GM21447 (cell line): ENCODE data around the gene SYNGR1.
"Not testable (repeated sequence)": the region's sequence is repeated elsewhere in the genome, so short reads cannot be mapped to it uniquely, and the experiment has no call there.

Experiments used
- ATAC-seq: cut with Tn5 transposase; IDR thresholded peaks from one replicate; pipeline ENCODE4 v1.9.1; 2021; ENCODE audit not compliant: unreplicated experiment

Gene SYNGR1

DNA sequence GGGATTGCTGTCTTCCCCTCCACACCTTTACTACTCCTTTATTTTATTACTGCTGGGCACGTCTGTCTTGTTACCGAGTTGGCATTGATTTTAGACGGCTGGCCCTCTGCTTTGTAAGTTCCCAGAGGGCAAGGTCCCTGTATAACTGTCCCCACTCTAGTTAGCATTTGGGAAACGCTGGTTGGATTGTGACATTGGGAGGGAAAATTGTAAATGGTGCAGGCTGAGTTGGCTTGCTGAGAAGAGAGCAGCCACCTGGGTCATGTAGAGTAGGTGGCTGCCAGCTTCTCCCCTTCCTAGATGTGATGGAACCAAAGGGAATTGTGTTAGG lies 51.5 kb downstream of the SYNGR1 start:
- no peak for ATAC-seq

DNA sequence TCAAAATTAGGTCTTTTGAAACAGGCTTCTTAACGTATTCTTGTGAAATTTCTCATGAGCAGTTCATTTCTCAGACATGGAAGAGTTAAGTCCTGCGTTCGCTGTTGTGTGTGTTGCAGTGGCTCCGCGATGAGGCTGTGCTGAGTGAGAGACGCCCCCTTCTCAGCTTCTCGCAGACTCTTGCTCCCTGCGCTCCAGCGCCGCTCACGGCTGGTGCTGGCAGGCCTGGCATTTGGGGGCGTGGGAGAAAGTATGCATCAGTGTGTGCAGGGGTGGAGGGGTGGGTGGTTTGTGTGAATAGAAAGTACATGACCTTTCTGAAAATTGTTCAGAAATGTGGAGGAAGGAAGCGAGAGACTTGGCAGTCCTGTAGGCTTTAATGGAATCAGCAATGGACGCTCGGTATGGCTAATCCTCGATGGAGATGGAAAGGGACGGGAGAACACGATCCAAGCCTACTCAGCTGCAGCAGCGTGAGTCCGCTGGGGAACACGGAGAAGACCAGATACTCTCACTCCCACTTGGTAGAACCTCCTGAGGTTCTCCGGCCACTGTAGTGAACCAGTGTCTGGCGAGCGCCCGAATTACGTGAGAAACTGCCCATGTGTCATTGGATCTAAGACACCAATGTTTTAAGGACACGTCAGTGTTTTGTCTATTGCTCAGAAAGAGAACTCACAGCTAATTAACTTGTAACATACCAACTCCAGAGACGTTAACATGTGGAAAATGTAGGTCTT lies 55.7 kb downstream of the SYNGR1 start:
- ATAC-seq = no peak

DNA sequence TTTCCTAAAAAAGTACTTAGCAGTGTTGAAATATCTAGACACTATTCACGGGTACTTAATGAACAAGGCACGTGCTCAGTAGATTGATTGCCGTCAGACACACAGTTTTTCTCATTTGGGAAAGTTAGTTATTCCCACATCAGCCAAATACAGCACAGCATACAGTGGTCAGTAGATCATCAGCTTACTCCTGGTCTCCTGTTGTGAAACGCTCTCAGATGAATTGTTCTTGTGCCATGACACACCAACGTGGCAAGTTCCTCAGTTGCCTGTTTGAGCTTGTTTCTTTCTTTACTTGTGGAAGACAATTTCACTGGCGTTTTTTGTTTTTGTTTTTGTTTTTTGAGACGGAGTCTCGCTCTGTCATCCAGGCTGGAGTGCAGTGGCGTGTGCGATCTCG lies 58.4 kb downstream of the SYNGR1 start:
- ATAC-seq = no peak

DNA sequence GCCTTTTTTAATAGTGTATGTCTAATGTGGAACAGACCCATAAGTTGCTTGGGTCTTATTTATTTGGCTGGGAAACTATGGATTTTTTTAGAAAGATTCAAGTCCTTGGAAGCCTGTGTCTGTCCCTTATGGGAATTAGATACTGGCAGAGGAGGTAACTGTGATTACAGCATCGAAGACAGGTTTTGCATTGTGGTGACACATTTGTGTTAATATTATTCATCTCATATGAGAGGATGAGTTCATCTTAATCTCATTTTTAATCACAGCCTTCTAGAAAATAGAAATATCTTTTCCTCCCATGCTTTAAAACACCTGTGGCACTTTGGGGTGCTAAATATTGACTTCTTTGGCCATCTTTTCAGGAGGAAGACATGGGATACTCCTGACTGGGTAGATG lies 59.0 kb downstream of the SYNGR1 start:
- no peak for ATAC-seq

DNA sequence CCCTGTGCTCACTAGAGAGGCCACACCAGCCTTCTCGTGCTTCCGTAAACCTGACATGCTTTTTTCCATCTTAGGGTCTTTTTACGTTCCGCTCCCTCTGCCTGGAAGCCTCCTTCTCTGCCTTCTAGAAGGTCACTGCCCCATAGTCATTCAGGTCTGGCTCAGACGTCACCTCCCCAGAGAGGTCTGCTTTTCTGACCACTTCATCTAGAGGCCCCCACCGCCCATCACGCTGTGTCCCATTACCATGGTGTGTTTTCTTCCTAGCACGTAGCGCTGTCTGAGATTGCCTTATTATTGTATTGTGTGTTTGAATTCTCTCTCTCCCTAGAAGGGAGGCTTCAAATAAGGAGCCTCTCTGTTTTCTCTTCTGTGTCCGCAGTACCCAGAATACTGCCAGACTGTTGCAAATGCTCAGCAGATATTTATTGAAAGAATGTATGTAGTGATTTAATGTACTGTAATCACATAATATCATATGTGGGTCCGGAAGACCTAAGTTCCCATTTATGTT lies 59.8 kb downstream of the SYNGR1 start:
- ATAC-seq = no peak

DNA sequence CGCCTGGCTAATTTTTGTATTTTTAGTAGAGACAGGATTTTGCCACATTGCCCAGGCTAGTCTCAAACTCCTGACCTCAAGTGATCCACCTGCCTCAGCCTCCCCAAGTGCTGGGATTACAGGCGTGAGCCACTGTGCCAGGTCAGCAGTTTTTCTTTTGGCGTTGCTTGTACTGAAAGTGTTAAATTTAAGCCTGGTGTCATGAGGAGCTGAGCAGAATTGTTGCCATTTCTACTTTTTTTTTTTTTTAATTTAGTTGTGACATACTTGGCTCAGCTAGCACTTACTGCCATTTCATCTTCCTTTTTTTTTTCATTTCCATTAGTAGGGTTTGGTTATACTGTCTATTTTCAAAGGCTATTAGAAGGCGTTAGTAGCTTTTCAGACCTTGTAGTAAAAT lies 60.5 kb downstream of the SYNGR1 start:
- no peak for ATAC-seq

DNA sequence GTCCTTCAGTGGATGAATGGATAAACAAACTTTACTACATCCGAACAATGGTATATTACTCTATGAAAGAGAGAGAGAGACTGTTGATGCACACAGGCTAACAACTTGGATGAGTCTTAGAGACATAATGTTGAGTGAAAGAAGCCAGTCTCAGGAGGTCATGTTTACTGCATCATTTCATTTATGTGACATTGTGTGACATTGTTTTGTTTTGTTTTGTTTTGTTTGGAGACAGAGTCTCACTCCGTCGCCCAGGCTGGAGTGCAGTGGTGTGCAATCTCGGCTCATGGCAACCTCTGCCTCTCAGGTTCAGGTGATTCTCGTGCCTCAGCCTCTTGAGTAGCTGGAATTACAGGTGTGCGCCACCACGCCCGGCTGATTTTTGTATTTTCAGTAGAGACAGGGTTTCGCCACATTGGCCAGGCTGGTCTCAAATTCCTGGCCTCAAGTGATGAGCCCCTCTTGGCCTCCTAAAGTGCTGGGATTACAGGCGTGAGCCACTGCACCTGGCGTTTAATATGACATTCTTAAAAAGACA lies 62.1 kb downstream of the SYNGR1 start:
- not testable (repeated sequence) for ATAC-seq

DNA sequence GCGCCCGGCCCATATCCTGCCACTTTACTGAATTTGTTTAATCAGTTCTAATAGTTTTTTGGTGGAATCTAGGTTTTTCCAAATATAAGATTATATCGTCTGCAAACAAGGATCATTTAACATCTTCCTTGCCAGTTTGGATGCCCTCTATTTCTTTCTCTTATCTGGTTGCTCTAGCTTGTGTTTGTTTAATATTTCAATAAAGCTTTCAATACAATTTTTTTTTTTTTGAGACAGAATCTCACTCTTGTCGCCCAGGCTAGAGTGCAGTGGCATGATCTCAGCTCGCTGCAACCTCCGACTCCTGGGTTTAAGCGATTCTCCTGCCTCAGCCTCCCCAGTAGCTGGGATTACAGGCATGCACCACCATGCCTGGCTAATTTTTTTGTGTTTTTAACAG lies 63.4 kb downstream of the SYNGR1 start:
- ATAC-seq = not testable (repeated sequence)

DNA sequence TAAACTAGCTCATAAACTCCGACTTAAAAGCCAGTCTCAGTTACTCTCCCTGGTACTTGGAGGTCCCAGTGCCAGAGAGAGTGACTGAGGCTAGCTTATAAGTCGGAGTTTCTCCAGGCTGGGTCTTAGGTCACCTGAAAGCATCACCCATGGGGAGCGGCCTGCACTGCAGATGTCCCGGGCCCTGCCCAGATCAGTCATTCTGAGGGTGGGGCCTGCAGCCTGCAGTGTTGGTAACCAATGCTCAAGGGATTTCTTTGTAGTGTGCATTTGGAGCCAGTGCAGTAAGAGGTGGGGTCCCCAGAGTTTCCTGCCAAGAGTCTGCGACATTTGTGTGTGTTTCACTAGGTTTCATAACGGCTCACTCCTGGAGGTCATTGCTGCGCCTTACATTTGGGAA lies 64.6 kb downstream of the SYNGR1 start:
- ATAC-seq = no peak

DNA sequence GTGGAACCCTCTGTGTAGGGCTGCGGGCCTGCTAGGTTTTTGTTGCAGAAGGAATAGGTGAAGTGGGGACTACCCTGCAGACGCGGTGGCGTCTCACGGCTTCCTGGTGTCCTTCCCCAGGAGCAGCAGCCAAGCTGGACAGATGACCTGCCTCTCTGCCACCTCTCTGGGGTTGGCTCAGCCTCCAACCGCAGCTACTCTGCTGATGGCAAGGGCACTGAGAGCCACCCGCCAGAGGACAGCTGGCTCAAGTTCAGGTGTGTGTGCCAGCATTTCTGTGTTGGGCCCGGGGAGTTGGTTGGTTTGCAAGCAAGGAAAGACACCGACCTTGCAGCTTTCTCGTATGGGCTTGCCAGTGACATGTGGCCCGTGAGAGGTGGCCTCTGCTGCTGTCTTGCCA lies 65.1 kb downstream of the SYNGR1 start:
- no peak for ATAC-seq

DNA sequence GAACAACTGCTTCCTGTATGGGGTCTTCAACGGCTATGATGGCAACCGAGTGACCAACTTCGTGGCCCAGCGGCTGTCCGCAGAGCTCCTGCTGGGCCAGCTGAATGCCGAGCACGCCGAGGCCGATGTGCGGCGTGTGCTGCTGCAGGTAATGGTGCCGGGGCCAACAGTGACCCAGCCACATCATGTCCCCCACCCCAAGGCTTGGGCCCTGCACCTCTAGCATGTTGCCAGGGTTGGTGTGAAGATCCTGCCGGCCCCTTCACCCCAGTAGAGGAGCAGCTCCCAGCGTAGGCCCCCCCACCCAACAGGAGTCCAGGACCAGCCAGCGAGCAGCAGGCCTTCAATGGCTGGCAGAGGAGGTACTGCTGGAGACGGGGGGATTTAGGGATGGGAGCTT lies 65.7 kb downstream of the SYNGR1 start:
- no peak for ATAC-seq

DNA sequence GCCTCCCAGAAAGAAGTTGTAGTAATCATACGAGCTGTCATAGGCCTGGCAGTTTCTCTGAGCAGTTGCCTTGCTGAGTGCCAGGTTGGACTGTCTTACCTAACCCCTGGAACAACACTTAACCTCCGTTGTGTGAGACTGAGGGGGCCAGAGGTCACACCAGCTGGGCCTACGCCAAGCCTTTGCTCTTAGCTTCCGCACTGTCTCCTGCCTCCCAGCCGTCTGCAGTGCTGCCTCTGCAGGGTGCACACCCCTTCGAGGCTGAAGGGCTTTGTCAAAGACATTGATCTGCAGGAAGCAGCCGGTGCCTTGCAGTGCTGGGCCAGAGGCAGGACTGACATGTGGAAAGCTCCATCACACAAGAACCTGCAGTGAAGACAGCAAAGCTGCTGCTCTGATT lies 66.5 kb downstream of the SYNGR1 start:
- ATAC-seq = no peak

DNA sequence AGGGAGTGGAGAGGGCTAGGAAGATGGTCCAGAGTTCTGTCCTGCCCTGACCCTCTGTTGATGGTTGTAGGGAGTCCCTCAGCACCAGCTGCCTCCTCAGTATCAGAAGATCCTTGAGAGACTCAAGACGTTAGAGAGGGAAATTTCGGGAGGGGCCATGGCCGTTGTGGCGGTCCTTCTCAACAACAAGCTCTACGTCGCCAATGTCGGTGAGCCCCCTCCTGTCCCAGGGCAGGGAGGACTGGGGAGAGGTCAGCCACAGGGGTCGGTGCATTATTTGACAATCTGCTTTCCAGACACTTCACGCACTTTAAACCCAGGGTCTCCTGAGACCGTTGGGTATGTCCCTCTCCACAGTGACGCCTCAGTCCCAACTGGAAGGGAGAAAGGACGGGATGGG lies 67.8 kb downstream of the SYNGR1 start:
- ATAC-seq = no peak

DNA sequence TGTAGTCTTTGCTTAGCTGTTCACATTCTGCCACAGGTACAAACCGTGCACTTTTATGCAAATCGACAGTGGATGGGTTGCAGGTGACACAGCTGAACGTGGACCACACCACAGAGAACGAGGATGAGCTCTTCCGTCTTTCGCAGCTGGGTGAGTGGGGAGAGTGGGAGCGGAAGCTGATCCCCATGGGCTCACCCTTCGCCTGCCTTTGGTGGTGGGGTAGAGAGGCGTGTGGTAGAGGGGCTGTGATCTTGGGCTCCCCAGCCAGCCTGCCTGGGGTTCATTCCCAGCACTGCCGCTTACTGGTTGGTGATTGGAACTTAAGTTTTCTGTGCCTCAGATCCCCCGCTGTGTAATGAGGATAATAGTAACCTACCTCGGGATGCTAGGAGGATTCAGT lies 68.9 kb downstream of the SYNGR1 start:
- ATAC-seq = no peak

DNA sequence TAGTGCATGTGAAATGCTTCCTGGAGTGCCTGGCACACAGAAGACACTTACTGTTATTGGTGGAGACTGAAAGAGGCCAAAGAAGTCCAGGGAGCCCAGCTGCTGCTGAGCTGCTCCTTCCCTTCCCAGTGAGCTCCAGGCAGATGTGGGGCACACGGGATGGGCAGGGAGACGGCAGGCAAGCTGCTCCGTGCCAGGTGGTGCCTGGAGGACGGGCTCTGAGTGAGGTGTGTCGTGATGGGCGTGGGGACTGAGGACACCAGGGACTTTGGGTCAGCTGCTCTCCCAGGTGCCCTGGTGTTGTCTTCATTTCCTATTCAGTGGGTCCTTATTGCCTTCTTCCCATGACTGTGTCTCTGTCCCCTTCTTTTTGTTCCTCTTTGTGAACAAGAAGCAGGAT lies 69.3 kb downstream of the SYNGR1 start:
- ATAC-seq = no peak

DNA sequence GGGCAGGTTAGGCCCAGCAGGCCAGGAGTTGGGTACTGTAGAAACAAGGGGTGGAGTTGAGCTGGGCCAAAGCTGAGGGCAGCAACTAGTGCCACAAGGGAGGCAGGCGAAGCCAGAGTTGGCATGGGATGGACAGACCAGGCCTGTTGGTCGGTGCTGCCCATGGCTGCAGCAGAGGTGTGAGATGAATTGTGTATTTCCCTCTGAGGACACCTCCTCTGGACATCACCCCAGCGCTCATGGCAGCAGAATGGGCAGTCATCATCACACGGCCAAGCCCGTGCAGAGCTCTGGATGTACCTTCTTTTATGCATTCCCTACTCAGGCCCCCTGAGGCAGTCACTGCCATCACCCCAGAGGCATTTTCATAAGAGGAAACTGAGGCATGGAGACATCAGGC lies 70.1 kb downstream of the SYNGR1 start:
- ATAC-seq = no peak

DNA sequence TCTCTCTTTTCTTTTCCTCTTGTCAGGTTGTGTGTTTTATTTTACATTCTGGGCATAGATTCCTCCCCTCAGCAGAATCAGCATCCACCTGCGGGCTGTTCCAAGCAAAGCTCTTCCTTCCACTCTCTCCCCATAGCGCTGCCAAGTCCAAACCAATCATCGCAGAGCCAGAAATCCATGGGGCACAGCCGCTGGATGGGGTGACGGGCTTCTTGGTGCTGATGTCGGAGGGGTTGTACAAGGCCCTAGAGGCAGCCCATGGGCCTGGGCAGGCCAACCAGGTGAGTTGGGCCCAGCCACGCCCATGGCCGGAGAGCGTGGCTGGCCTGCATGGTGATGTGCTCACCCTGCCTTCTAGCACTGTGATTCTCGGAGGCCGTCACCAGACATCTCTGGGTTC lies 71.9 kb downstream of the SYNGR1 start:
- ATAC-seq = no peak

DNA sequence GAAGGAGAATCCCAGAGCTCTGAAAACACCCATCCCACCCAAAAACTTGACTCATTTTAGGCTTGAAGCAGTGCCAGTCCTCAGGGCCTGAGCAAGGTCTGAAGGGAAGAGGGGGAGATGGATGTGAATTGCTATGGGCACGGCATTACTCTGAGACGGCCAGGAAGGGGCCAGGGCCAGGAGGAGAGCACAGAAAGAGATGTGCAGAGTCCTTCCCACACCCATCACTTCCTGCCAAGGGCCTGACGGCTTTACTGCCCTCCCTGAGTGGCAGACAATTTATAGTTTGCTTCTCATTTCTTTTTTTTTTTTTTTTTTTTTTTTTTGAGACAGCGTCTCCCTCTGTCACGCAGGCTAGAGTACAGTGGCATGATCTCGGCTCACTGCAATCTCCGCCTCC lies 72.3 kb downstream of the SYNGR1 start:
- ATAC-seq = no peak

DNA sequence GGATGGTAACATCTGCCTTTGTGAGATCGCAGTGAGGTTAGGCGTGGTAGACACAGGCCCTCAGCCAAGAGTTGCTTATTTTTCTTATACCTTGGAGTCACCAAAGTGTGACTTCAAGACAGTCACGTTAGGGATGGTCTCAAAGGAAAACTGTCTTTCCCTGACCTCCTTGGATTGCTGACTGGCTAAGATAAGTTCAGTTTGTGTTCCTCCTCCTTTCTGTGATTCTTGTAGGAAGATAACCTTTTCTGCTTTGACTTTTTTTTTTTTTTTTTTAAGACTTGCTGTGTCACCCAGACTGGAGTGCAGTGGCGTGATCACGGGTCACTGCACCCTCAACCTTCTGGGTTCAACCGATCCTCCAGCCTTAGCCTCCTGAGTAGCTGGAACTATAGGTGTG lies 72.9 kb downstream of the SYNGR1 start:
- ATAC-seq = no peak

DNA sequence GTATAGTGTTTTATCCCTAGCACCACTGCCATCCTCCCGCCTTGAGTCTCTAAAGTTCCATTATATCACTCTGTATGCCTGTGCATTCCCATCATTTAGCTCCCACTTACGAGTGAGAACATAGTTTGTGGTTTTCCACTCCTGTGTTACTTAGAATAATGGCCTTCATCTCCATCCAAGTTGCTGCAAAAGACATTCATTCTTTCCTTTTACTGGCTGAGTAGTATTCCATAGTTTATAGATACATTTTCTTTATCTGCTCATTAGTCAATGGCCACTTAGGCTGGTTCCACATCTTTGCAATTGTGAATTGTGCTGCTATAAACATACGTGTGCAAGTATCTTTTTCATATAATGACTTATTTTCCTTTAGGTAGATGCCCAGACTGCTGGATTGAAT lies 74.2 kb downstream of the SYNGR1 start:
- no peak for ATAC-seq

DNA sequence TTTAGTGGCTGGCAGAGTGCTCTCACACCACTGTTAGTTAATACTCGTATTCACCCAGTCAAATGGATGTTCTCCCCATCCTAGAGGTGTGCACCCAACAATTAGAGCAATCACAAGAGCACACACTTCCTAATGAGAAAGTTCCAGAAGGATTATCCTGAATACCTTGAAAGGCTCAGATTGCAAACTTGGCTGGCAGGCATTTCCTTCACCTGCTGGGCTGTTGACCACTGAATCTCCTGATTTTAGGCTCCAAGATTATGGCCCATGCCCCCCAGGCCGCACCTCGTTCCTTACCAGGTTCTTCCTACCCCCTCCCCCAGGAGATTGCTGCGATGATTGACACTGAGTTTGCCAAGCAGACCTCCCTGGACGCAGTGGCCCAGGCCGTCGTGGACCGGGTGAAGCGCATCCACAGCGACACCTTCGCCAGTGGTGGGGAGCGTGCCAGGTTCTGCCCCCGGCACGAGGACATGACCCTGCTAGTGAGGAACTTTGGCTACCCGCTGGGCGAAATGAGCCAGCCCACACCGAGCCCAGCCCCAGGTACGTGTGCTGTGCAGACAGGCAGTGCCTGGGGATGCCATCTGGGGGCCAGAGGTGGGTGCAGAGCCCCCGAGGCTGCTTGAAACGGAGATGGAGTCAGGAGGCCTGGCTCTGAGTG lies 76.7 kb downstream of the SYNGR1 start:
- no peak for ATAC-seq

DNA sequence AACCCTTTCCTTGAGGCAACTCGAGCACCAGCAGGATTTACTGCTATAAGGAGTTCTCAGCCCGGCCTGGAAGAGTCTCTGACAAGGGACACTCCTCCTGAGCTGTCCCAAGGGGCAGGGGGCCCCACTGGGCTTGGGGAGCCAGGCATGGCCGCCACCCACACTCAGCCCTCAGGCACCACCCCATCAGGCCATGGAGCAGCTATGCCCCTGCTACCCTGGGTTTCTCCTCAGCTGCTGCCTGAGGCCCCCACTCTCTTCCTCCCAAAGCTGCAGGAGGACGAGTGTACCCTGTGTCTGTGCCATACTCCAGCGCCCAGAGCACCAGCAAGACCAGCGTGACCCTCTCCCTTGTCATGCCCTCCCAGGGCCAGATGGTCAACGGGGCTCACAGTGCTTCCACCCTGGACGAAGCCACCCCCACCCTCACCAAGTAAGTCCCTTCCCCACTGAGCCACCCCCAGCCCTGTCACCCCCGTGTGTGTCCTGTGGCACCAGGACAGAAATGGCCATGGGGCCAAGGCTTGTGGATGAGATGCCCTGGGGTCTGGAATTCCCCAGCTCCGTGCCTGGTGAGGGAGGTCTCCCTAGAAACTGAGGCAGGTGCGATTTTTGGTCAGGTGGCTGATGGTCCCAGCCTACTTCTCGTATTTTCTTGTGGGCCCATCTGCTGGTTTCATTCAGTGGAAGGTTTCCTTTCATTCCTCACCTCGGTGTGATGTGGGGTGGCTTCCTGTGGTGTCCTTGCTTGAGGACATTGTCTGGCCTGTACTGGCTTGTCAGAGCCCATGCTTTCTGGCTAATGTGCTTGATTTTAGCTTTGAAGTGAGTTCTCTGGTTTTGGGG lies 78.2 kb downstream of the SYNGR1 start:
- no peak for ATAC-seq
